ENCODE measurements around the gene RAB6D.
"Not testable (repeated sequence)": the region's sequence is repeated elsewhere in the genome, so short reads cannot be mapped to it uniquely, and the experiment has no call there.

- not testable (repeated sequence) for TF ChIP-seq CTCF (conservative IDR thresholded peaks at IDR 0.05 in 1 of 2, IDR thresholded peaks at IDR 0.05 in 1 of 2; ENCODE audit: low read depth in 1 of 2, low read length in 2 of 2); EZH2 (IDR thresholded peaks at IDR 0.05; ENCODE audit: low read length, missing control alignments)
These were observed 31.3 kb downstream of the RAB6D start for GRCh38 chr2:131332709-131333108.
